Endometrium (tissue), 2 donors: ENCODE measurements around the gene ZBTB21.
"Not testable (repeated sequence)": the region's sequence is repeated elsewhere in the genome, so short reads cannot be mapped to it uniquely, and the experiment has no call there.

ENCODE experiments used
- FAIRE-seq: peaks from 2 replicates; lab custom pipeline; 2012; peaks lifted over from hg19 to GRCh38; lab: Jason Lieb, UNC
- donor health status: control.
- donor health status: control.

ZBTB21 gene

GRCh38 chr21:41951876-41952567 is 58.1 kb downstream of the ZBTB21 start:
- no peak for FAIRE-seq

GRCh38 chr21:41950941-41951351 is 59.2 kb downstream of the ZBTB21 start:
- no peak for FAIRE-seq

GRCh38 chr21:41949631-41950030 is 60.5 kb downstream of the ZBTB21 start:
- not testable (repeated sequence) for FAIRE-seq

- no peak for FAIRE-seq
These were observed 61.3 kb downstream of the ZBTB21 start for GRCh38 chr21:41948901-41949300.

GRCh38 chr21:41948078-41948895 is 61.9 kb downstream of the ZBTB21 start:
- FAIRE-seq: no peak

GRCh38 chr21:41945982-41946381 is 64.2 kb downstream of the ZBTB21 start:
- FAIRE-seq: no peak

- FAIRE-seq: no peak
These were observed 66.3 kb downstream of the ZBTB21 start for GRCh38 chr21:41943851-41944250.

- no peak for FAIRE-seq
These were observed 67.7 kb downstream of the ZBTB21 start for GRCh38 chr21:41942457-41942856.

GRCh38 chr21:41941941-41942340 is 68.2 kb downstream of the ZBTB21 start:
- FAIRE-seq: no peak

GRCh38 chr21:41940431-41940830 is 69.7 kb downstream of the ZBTB21 start:
- FAIRE-seq: no peak

GRCh38 chr21:41939391-41939790 is 70.8 kb downstream of the ZBTB21 start:
- FAIRE-seq: no peak
